IPS DF 4.7 (cell line): ENCODE data around the gene FNDC10.

Experiments
- DNase-seq: peaks from one replicate; pipeline ENCODE4 v3.0.0-alpha.2; 2013; ENCODE audit warnings: low spot score; ENCODE audit errors: extremely low read depth

The FNDC10 gene

DNA sequence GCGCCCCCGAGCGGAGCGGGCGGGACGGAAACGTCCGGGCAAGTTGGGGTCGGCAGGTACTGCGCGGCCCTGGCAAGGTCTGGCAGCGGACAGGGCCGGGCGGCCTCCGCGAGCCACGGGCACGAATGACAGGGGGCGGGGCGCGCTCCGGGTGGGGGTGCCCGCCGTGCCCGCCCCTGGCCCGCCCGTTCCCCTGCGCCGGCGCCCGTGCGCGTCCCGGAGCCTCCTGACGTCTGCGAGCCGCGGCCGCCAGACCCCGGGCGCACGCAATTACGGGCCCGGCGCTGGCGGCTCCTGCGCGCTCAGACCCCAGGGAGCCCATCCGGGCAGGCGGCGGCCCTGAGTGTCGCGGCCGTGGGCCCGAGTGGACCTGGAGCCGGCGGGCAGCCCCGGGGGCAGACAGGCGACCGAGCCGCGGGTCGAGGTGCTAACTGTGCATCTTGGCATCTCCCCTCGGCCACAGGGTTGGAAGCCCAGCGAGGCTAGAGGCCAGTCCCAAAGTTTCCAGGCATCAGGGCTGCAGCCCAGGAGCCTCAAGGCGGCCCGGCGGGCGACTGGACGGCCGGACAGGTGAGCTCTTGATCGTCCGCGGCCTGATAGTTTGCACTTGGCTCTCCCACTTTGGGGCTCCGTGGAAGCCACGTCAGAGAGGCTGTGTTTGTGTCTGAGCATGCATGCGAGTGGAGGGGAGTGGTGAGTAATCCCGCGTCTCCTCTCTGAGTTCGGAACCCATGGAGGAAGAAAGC lies 16.3 kb upstream of the FNDC10 start:
- DNase-seq, result no peak

DNA sequence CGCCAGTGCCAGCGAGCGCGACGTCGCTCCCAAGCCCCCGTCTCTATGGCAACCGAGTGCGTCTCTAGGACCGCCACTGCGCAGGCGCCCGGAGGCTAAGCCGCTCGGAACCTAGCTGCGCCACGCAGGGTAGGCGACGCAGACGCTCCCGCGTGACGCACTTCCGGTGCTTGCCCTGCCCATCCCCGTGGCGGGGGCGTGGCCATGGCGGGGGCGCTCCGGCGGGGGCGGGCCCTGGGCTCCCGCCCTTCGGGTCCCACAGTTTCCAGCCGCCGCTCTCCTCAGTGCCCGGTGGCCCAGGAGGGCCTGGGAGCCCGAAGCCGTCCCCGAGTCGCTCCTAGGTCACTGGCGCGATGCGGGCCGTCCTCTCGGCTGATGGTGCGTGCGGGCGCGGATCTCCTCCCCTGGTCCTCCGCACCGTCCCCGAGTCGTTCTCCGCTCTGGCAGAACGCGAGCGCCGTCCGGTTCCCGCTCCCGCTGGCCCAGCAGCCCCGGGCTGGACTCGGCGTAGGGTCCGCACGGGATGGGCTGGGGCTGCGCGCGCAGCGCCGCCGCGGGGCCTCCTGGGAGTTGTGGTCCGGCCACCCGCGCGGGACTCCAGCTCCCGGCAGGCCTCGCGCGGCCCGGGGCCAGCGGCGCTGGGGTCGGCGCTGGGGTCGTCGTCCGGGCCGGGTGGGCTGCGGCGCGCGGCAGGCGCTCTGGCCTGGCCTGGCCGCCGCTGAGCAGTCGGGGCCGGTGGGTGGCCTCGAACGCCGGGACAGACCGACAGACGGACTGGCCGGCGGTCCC lies 15.5 kb upstream of the FNDC10 start, which contains the start of gene MIB2:
Gene MIB2 (plus strand): TSS at position 245 of the 789 bp plus-strand sequence. CDS start 7,953 bp downstream, outside the sequence.
- DNase-seq, result peak; percentile 89

DNA sequence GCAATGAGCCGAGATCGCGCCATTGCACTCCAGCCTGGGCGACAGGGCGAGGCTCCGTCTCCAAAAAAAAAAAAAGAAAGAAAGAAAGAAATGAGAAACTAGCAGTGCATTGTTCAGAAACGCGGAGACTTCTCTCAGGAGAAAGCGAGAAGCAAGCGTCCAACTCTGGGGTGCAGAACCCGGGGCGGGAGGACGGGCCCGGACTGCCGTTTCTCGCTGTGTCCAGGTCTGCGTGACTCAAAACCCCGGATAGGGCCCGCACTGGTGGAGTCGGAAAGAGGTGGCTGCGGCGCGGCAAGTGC lies 15.0 kb upstream of the FNDC10 start:
- DNase-seq, result no peak

DNA sequence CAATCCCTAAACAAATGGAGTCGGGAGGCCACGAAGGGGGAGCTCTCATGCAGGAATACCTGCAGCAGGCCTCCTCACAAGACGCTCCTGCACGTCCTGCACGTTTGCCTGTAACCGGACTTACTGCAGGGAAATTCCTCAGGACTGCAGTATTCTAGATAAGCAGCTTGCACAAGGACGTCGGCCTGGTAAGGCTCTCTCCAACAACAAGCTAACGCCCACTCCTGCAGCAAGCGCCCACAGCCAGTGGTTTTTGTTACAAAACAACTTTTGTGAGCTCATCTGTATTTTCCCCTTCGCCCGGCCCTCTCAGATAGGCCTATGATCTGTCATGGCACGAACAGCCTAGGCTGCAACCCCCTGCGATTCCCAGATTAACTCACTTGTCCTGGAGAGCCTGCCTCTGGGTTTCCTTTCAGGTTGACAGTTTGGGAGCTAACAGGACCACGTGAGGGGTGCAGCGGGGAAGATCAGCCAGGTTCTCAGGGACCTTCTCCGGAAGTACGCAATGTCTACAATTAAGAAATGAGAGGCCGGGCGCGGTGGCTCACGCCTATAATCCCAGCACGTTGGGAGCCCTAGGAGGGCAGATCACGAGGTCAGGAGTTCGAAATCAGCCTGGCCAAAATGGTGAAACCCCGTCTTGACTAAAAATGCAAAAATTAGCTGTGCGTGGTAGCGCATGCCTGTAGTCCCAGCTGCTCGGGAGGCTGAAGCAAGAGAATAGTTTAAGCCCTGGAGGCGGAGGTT lies 14.4 kb upstream of the FNDC10 start:
- DNase-seq, result no peak

GRCh38 chr1:1613509-1614082 lies 13.7 kb upstream of the FNDC10 start:
- DNase-seq, result no peak

DNA sequence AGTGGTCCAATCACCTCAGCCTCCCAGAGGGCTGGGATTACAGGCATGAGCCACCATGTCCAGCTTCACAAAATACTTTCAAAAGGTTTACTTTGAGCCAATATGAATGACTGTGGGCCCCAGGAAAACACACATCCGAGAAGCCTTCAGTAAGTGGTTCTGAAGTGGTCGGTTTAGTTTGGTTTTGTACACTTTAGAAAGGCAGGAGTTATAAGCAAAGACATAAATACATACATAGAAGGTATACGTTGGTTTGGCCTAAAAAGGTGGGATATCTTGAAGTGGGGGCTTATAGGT lies 12.1 kb upstream of the FNDC10 start:
- no peak for DNase-seq

DNA sequence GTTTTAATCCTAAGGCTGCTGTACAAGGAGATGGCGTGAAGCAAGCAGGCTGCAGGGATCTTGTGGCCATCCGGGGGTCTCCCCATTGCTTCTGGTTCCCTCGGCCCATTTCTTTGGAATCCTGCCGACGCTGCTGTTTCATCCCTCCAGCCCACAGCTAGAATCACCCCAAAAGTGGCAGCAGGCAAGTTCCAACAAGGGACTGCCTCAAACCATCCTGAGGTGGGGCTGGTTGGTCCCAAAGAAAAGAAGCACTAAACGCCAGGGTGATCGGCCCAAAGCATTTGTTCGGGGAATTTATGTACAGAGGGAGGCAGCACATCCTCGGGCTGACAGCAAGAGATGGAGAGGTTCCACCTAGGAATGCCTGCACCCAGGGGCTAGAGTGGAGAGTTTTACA lies 10.9 kb upstream of the FNDC10 start:
- no peak for DNase-seq

DNA sequence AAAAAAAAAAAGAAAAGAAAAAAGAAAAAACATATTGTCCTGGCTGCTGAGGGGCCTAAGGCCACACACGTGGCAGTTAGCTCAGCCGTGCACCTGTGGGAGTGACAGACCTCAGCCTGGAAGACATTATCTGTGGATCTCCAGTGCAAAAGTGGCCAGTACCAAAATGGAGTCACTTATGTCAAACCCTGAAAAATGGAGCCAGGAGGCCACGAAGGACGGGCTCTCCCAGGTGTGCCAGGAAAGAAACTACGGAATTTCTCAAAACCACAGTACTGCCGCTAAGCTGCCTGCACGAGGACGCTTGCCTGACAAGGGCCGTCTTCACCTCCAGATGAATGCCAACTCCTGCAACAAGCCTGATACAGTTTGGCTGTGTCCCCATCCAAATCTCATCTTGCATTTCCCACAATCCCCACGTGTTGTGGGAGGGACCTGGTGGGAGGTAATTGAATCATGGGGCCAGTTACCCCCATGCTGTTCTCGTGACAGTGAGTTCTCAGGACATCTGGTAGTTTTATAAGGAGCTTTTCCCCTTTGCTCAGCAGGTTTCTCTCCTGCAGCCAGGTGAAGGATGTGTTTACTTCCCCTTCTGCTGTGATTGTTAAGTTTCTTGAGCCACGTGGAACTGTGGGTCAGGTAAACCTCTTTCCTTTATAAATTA lies 10.0 kb upstream of the FNDC10 start:
- DNase-seq, result no peak

- DNase-seq, result no peak
These were observed 6.3 kb upstream of the FNDC10 start for GRCh38 chr1:1606232-1606631.

DNA sequence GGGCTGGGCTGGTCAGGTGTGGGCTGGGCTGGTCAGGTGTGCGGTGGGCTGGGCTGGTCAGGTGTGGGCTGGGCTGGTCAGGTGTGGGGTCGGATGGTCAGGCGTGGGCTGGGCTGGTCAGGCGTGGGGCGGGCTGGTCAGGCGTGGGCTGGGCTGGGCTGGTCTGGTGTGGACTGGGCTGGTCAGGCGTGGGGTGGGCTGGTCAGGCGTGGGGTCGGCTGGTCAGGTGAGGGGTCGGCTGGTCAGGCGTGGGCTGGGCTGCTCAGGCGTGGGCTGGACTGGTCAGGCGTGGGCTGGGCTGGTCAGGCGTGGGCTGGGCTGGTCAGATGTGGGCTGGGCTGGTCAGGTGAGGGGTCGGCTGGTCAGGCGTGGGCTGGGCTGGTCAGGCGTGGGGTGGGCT lies 5.8 kb upstream of the FNDC10 start:
- no peak for DNase-seq

GRCh38 chr1:1605034-1605591 lies 5.2 kb upstream of the FNDC10 start:
- DNase-seq, result no peak

GRCh38 chr1:1604374-1605033 lies 4.6 kb upstream of the FNDC10 start:
- DNase-seq, result no peak

- no peak for DNase-seq
These were observed 3.9 kb upstream of the FNDC10 start for GRCh38 chr1:1603671-1604373.

DNA sequence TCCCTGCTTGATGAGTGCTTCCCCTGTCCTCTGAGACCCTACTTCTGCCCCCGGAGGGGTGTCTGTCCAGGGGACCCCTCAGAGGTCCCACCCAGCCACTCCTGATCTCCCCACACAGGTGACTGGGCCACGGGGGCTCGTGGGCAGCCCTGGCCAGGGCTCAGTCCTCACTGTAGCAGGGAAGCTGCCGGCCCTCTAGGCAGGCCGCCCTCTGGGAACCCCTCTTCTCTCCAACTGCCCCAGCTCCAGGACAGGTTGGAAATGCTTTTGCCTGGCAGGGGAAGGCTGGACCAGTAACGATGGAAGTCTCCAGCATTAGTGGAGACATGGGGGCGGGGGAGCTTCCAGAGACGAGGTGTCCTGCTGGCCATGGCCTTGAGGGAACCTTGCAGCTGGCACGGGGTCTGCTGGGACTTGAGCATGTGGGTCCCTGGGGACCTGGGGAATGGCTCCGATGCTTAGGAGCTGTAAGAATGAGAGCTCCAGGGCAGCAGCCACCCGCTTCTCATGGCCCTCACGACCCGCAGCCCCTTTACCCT lies 3.1 kb upstream of the FNDC10 start:
- DNase-seq, result no peak

- no peak for DNase-seq
These were observed 2.5 kb upstream of the FNDC10 start for GRCh38 chr1:1602304-1602967.

GRCh38 chr1:1601564-1602303 lies 1.8 kb upstream of the FNDC10 start:
- no peak for DNase-seq

- DNase-seq, result no peak
These were observed 1.1 kb upstream of the FNDC10 start for GRCh38 chr1:1600861-1601563.
